ENCODE measurements around the gene CXCR5.
A peak's percentile ranks its signal among the peaks of the same experiment; 100 is the strongest.

The CXCR5 gene

GRCh38 chr11:118894192-118894591 is 10.5 kb downstream of the CXCR5 start:
- Histone ChIP-seq H3K4me3 (ENCODE audit: insufficient read depth in 1 of 2, low read depth in 1 of 2, low read length in 2 of 2) (no peak overlapping the region), H3K27ac (ENCODE audit: low read length, poor library complexity, severe bottlenecking) (no peak overlapping the region), H2AFZ (ENCODE audit: low read depth, low read length) (no peak overlapping the region), H3K27me3 (ENCODE audit: control insufficient read depth in 1 of 2, insufficient read depth in 1 of 2, low read length in 2 of 2) (no peaks in the 10 kb centered on the region), H3K79me1 (replicated peaks; ENCODE audit: low read length, poor library complexity, severe bottlenecking) (peaks cover 19% of the 10 kb centered on the region), H3K4ac (ENCODE audit: low read depth in 1 of 2, low read length in 2 of 2) (no peak overlapping the region), H3K9ac (ENCODE audit: low read length) (no peak overlapping the region), H3K36me3 (ENCODE audit: control insufficient read depth in 1 of 2, insufficient read depth in 2 of 2, low read depth in 1 of 2, low read length in 2 of 2) (peaks cover 22 to 43% of the 10 kb centered on the region in 2 experiments), H2AK5ac (ENCODE audit: low read length, severe bottlenecking) (no peak overlapping the region), H4K8ac (ENCODE audit: low read length) (no peak overlapping the region), H2BK15ac (ENCODE audit: low read depth, poor library complexity, severe bottlenecking) (no peak overlapping the region), H2BK12ac (ENCODE audit: low read length in 2 of 2) (no peak overlapping the region), H3K18ac (ENCODE audit: low read depth in 1 of 2, low read length in 2 of 2) (no peak overlapping the region), H4K91ac (ENCODE audit: low read length) (no peak overlapping the region), H3K23ac (ENCODE audit: low read length in 2 of 2) (no peak overlapping the region), H3K9me3 (ENCODE audit: control insufficient read depth, low read length) (no peaks in the 10 kb centered on the region), H3K4me2 (ENCODE audit: low read length, poor library complexity, severe bottlenecking) (no peak overlapping the region), H3K4me1 (ENCODE audit: control insufficient read depth, insufficient read depth, low read depth, low read length) (peaks cover 37% of the 10 kb centered on the region), H2BK5ac (ENCODE audit: low read depth, low read length, poor library complexity, severe bottlenecking) (no peak overlapping the region), H2BK120ac (ENCODE audit: low read depth, low read length) (no peak overlapping the region), H3K14ac (ENCODE audit: low read length in 2 of 2) (no peak overlapping the region)
- DNase-seq = no peak
- WGBS = 99% methylated on average over 19 of the region's 19 CpGs

GRCh38 chr11:118895093-118896039 is 11.7 kb downstream of the CXCR5 start:
- Histone ChIP-seq H2BK120ac (ENCODE audit: low read depth, low read length) (no peak overlapping the region), H3K4me3 (ENCODE audit: insufficient read depth in 1 of 2, low read depth in 1 of 2, low read length in 2 of 2) (no peak overlapping the region), H3K4me2 (ENCODE audit: low read length, poor library complexity, severe bottlenecking) (peak overlapping the region; percentile 28), H2BK12ac (ENCODE audit: low read length in 2 of 2) (no peak overlapping the region), H3K79me1 (replicated peaks; ENCODE audit: low read length, poor library complexity, severe bottlenecking) (peaks cover 28% of the 10 kb centered on the region), H2AK5ac (ENCODE audit: low read length, severe bottlenecking) (peak overlapping the region; percentile 69), H3K9ac (ENCODE audit: low read length) (no peak overlapping the region), H3K18ac (ENCODE audit: low read depth in 1 of 2, low read length in 2 of 2) (no peak overlapping the region), H4K8ac (ENCODE audit: low read length) (no peak overlapping the region), H3K4ac (ENCODE audit: low read depth in 1 of 2, low read length in 2 of 2) (no peak overlapping the region), H3K14ac (ENCODE audit: low read length in 2 of 2) (no peak overlapping the region), H3K23ac (ENCODE audit: low read length in 2 of 2) (peak overlapping the region in 1 of 2 experiments; percentile 25), H2AFZ (ENCODE audit: low read depth, low read length) (no peak overlapping the region), H3K27me3 (ENCODE audit: control insufficient read depth in 1 of 2, insufficient read depth in 1 of 2, low read length in 2 of 2) (no peaks in the 10 kb centered on the region), H3K36me3 (ENCODE audit: control insufficient read depth in 1 of 2, insufficient read depth in 2 of 2, low read depth in 1 of 2, low read length in 2 of 2) (peaks cover 33 to 55% of the 10 kb centered on the region in 2 experiments), H3K4me1 (ENCODE audit: control insufficient read depth, insufficient read depth, low read depth, low read length) (peaks cover 41% of the 10 kb centered on the region), H3K27ac (ENCODE audit: low read length, poor library complexity, severe bottlenecking) (no peak overlapping the region), H3K9me3 (ENCODE audit: control insufficient read depth, low read length) (no peaks in the 10 kb centered on the region), H2BK5ac (ENCODE audit: low read depth, low read length, poor library complexity, severe bottlenecking) (no peak overlapping the region), H2BK15ac (ENCODE audit: low read depth, poor library complexity, severe bottlenecking) (no peak overlapping the region), H4K91ac (ENCODE audit: low read length) (no peak overlapping the region)
- WGBS = 78% methylated on average over 25 of the region's 26 CpGs
- DNase-seq = peak; percentile 13

- H3K4me1 ChIP-seq (ENCODE audit: control insufficient read depth, insufficient read depth, low read depth, low read length) = peaks cover 41% of the 10 kb centered on the region
- H2BK120ac ChIP-seq (ENCODE audit: low read depth, low read length) = no peak overlapping the region
- H3K4me2 ChIP-seq (ENCODE audit: low read length, poor library complexity, severe bottlenecking) = no peak overlapping the region
- H3K27me3 ChIP-seq (ENCODE audit: control insufficient read depth in 1 of 2, insufficient read depth in 1 of 2, low read length in 2 of 2) = no peaks in the 10 kb centered on the region
- H3K9me3 ChIP-seq (ENCODE audit: control insufficient read depth, low read length) = no peaks in the 10 kb centered on the region
- no peak overlapping the region for H3K27ac ChIP-seq (ENCODE audit: low read length, poor library complexity, severe bottlenecking)
- no peak overlapping the region for H2BK15ac ChIP-seq (ENCODE audit: low read depth, poor library complexity, severe bottlenecking)
- peak overlapping the region in 1 of 2 experiments; percentile 45 for H2BK12ac ChIP-seq (ENCODE audit: low read length in 2 of 2)
- H3K4me3 ChIP-seq (ENCODE audit: insufficient read depth in 1 of 2, low read depth in 1 of 2, low read length in 2 of 2) = peak overlapping the region in 1 of 2 experiments; percentile 0
- no peak overlapping the region for H2AFZ ChIP-seq (ENCODE audit: low read depth, low read length)
- H3K14ac ChIP-seq (ENCODE audit: low read length in 2 of 2) = no peak overlapping the region
- no peak overlapping the region for H3K9ac ChIP-seq (ENCODE audit: low read length)
- peak overlapping the region; percentile 51 for H4K8ac ChIP-seq (ENCODE audit: low read length)
- no peak for DNase-seq
- peaks cover 38% of the 10 kb centered on the region for H3K79me1 ChIP-seq (replicated peaks; ENCODE audit: low read length, poor library complexity, severe bottlenecking)
- H3K23ac ChIP-seq (ENCODE audit: low read length in 2 of 2) = no peak overlapping the region
- H3K36me3 ChIP-seq (ENCODE audit: control insufficient read depth in 1 of 2, insufficient read depth in 2 of 2, low read depth in 1 of 2, low read length in 2 of 2) = peaks cover 44 to 66% of the 10 kb centered on the region in 2 experiments
- H3K4ac ChIP-seq (ENCODE audit: low read depth in 1 of 2, low read length in 2 of 2) = peak overlapping the region in 1 of 2 experiments; percentile 30
- no peak overlapping the region for H2BK5ac ChIP-seq (ENCODE audit: low read depth, low read length, poor library complexity, severe bottlenecking)
- peak overlapping the region; percentile 21 for H2AK5ac ChIP-seq (ENCODE audit: low read length, severe bottlenecking)
- H4K91ac ChIP-seq (ENCODE audit: low read length) = peak overlapping the region; percentile 11
- WGBS = 68% methylated on average over 10 of the region's 10 CpGs
- peak overlapping the region in 1 of 2 experiments; percentile 17 for H3K18ac ChIP-seq (ENCODE audit: low read depth in 1 of 2, low read length in 2 of 2)
Measured at GRCh38 chr11:118896472-118896913, 12.8 kb downstream of the CXCR5 start.

GRCh38 chr11:118896921-118897591 is 13.4 kb downstream of the CXCR5 start:
- peaks cover 41% of the 10 kb centered on the region for H3K4me1 ChIP-seq (ENCODE audit: control insufficient read depth, insufficient read depth, low read depth, low read length)
- no peak overlapping the region for H3K4ac ChIP-seq (ENCODE audit: low read depth in 1 of 2, low read length in 2 of 2)
- WGBS = 88% methylated on average over 12 of the region's 12 CpGs
- no peak overlapping the region for H2BK5ac ChIP-seq (ENCODE audit: low read depth, low read length, poor library complexity, severe bottlenecking)
- no peak overlapping the region for H2BK120ac ChIP-seq (ENCODE audit: low read depth, low read length)
- H3K79me1 ChIP-seq (replicated peaks; ENCODE audit: low read length, poor library complexity, severe bottlenecking) = peaks cover 44% of the 10 kb centered on the region
- H3K9me3 ChIP-seq (ENCODE audit: control insufficient read depth, low read length) = no peaks in the 10 kb centered on the region
- H2AK5ac ChIP-seq (ENCODE audit: low read length, severe bottlenecking) = no peak overlapping the region
- DNase-seq = no peak
- H3K18ac ChIP-seq (ENCODE audit: low read depth in 1 of 2, low read length in 2 of 2) = peak overlapping the region in 1 of 2 experiments; percentile 40
- no peak overlapping the region for H2AFZ ChIP-seq (ENCODE audit: low read depth, low read length)
- H3K27ac ChIP-seq (ENCODE audit: low read length, poor library complexity, severe bottlenecking) = no peak overlapping the region
- H3K4me2 ChIP-seq (ENCODE audit: low read length, poor library complexity, severe bottlenecking) = no peak overlapping the region
- H2BK15ac ChIP-seq (ENCODE audit: low read depth, poor library complexity, severe bottlenecking) = no peak overlapping the region
- H4K91ac ChIP-seq (ENCODE audit: low read length) = no peak overlapping the region
- H2BK12ac ChIP-seq (ENCODE audit: low read length in 2 of 2) = peak overlapping the region in 1 of 2 experiments; percentile 7
- no peak overlapping the region for H3K23ac ChIP-seq (ENCODE audit: low read length in 2 of 2)
- no peak overlapping the region for H4K8ac ChIP-seq (ENCODE audit: low read length)
- peak overlapping the region in 1 of 2 experiments; percentile 26 for H3K14ac ChIP-seq (ENCODE audit: low read length in 2 of 2)
- H3K4me3 ChIP-seq (ENCODE audit: insufficient read depth in 1 of 2, low read depth in 1 of 2, low read length in 2 of 2) = no peak overlapping the region
- no peaks in the 10 kb centered on the region for H3K27me3 ChIP-seq (ENCODE audit: control insufficient read depth in 1 of 2, insufficient read depth in 1 of 2, low read length in 2 of 2)
- H3K9ac ChIP-seq (ENCODE audit: low read length) = no peak overlapping the region
- H3K36me3 ChIP-seq (ENCODE audit: control insufficient read depth in 1 of 2, insufficient read depth in 2 of 2, low read depth in 1 of 2, low read length in 2 of 2) = peaks cover 46 to 72% of the 10 kb centered on the region in 2 experiments

Measured in mesenchymal stem cell (in vitro differentiated cells and primary cell).